Lower lobe of right lung (tissue), 2 donors: Measurements from ENCODE around the gene RNF144A. TPM values are rescaled to one million over a fixed set of nuclear protein-coding genes. Genes with fewer than 3 reads are reported as not detected.
"Not testable (repeated sequence)": the region's sequence is repeated elsewhere in the genome, so short reads cannot be mapped to it uniquely, and the experiment has no call there.

Experiments
- ATAC-seq, 2 donors: fragments of 200-7000 bp; cut with Tn5 transposase; one replicate each; pipeline ENCODE4 v1.9.1; 2020 to 2022; ENCODE audit warnings: mild to moderate bottlenecking in 2 of 2, moderate library complexity in 2 of 2
- DNase-seq: peaks from one replicate; pipeline ENCODE4 v3.0.0-alpha.2; 2020
- H3K27ac ChIP-seq: fragments of 200-600 bp; one replicate; pipeline ENCODE4 v1.8.0; 2022
- H3K27me3 ChIP-seq: fragments of 200-600 bp; one replicate; pipeline ENCODE4 v1.8.0; 2022; ENCODE audit warnings: low read depth
- H3K36me3 ChIP-seq: fragments of 200-600 bp; one replicate; pipeline ENCODE4 v1.8.0; 2022; ENCODE audit warnings: mild to moderate bottlenecking
- H3K4me1 ChIP-seq: fragments of 200-600 bp; one replicate; pipeline ENCODE4 v1.8.0; 2022
- H3K4me3 ChIP-seq: fragments of 200-600 bp; one replicate; pipeline ENCODE4 v1.8.0; 2022; ENCODE audit warnings: mild to moderate bottlenecking
- H3K9me3 ChIP-seq: fragments of 200-600 bp; one replicate; pipeline ENCODE4 v1.8.0; 2022
- CTCF ChIP-seq: fragments of 200-600 bp; IDR thresholded peaks from one replicate; pipeline ENCODE4 v1.8.0; 2022; ENCODE audit warnings: antibody characterized with exemption, mild to moderate bottlenecking
- intact Hi-C: fragments of 100-400 bp; cut with DNase I; formaldehyde crosslinking; loops from one replicate; pipeline ENCODE4 v1.11.0; 2022
- total RNA-seq: library from RNA; stranded (reverse); fragmentation: NEBNext Ultra II Directional; extraction: Animal tissue kit (Norgen Biotek cat#: 25700); gene quantifications from one replicate; pipeline ENCODE4 v1.2.1, GENCODE V29; 2021
- donor health status: DM: no; HTN: yes; CAD: no; lungs with severe emphysema.

RNF144A gene
- total RNA-seq, 1 donor from 2014 or later, result 13.9 TPM

- Histone ChIP-seq H3K36me3 (no peaks in the 10 kb centered on the region), H3K27ac (no peak overlapping the region), H3K4me3 (no peak overlapping the region), H3K4me1 (peaks cover 6% of the 10 kb centered on the region), H3K9me3 (no peaks in the 10 kb centered on the region), H3K27me3 (no peaks in the 10 kb centered on the region)
- no peak for DNase-seq
- no peak for ATAC-seq
- intact Hi-C loops, result no loop called here
- TF ChIP-seq CTCF, result no peak
These were observed 17.1 kb downstream of the RNF144A start for GRCh38 chr2:6934345-6934744.

DNA sequence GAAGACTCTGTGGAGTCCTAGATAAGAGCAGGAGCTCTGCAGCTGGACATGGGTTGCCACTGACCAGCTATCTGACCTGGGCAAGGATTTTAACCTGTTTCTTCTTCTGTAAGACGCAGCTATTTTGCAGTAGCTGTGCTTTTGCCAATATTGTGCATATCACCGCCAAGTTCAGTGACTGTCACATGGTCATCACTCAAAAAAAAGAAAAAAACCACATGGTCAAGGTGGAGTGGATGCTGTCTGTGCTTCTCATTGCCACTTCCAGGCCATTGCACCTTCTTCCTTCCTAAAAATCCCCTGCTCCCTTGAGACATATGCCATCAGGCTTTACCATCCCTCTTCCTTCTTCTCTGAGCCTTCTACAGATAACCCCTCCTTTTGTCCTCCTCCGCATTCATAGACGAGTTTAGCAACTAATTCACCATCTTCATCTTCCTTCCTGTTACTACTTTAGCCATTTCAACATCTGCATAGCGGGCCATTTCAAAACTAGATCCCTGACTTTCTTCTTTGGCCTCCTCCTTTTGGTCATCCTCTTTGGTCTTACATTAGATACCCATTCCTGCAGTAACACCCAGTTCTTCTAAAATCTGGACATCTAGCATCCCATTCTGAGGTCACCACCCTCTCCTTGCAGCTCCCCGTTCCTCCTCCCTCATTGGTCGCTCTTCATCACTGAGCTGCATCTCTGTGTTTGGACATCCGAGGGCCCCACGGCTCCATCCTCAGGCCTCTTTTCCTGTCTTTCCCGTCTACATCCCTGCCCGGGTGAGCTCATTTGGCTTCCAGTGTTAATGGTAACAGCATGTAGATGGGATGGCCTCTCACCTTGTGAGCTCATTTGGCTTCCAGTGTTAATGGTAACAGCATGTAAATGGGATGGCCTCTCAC lies 17.8 kb downstream of the RNF144A start:
- no peaks in the 10 kb centered on the region for H3K9me3 ChIP-seq
- H3K27me3 ChIP-seq, result no peaks in the 10 kb centered on the region
- ATAC-seq (no peak), DNase-seq (no peak)
- TF ChIP-seq CTCF, result no peak
- H3K27ac ChIP-seq, result no peak overlapping the region
- no peaks in the 10 kb centered on the region for H3K36me3 ChIP-seq
- intact Hi-C loops, result no loop called here
- H3K4me3 ChIP-seq, result no peak overlapping the region
- peaks cover 4% of the 10 kb centered on the region for H3K4me1 ChIP-seq

DNA sequence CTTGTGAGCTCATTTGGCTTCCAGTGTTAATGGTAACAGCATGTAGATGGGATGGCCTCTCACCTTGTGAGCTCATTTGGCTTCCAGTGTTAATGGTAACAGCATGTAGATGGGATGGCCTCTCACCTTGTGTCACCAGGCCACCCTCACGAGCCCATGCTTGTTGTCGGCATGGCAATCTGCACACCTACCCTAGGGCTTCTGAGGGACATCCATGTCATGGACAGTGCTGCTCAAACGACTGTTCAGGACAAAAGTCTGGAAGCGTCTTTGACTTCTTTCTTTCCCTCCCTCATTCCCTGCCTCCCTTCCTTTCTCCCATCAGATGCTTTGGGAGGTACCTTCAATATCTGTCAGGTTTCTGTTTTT lies 18.4 kb downstream of the RNF144A start:
- H3K4me3 ChIP-seq, H3K27me3 ChIP-seq, H3K27ac ChIP-seq, H3K9me3 ChIP-seq, H3K4me1 ChIP-seq, intact Hi-C loops, ATAC-seq, DNase-seq, H3K36me3 ChIP-seq: not testable (repeated sequence)

DNA sequence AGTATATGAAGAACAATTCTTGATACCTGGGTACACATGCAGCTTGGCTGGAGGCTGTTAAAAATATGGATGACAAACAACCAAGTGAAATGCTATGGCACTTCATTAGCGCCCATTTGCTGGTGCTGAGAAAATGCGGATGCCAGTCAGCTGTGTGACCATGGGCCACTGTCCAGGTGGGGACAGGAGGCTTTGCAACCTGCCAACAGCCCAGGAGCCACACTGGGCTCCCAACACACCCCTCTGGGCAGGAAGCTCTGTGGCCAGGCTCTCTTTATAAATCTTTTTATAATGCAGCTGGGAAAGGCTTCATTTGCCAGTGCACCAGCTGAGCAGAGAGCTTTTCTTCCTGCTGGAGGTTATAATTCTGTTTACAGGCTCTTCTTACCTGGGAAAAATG lies 19.9 kb downstream of the RNF144A start:
- no peak for DNase-seq

GRCh38 chr2:6937582-6937981 lies 20.4 kb downstream of the RNF144A start:
- DNase-seq (no peak), ATAC-seq (no peak)
- Histone ChIP-seq H3K9me3 (no peaks in the 10 kb centered on the region), H3K4me3 (no peak overlapping the region), H3K36me3 (peaks cover 6% of the 10 kb centered on the region), H3K27me3 (no peaks in the 10 kb centered on the region), H3K4me1 (peaks cover 4% of the 10 kb centered on the region), H3K27ac (no peak overlapping the region)
- intact Hi-C loops, result no loop called here
- no peak for TF ChIP-seq CTCF

More for the DNA sequence above, 19.9 kb downstream of the RNF144A start:
- Histone ChIP-seq H3K27ac (no peak overlapping the region), H3K9me3 (no peaks in the 10 kb centered on the region), H3K4me3 (no peak overlapping the region), H3K36me3 (peaks cover 6% of the 10 kb centered on the region), H3K27me3 (no peaks in the 10 kb centered on the region), H3K4me1 (peaks cover 4% of the 10 kb centered on the region)
- intact Hi-C loops, result no loop called here
- no peak for ATAC-seq
- no peak for TF ChIP-seq CTCF

GRCh38 chr2:6939071-6939470 lies 21.9 kb downstream of the RNF144A start:
- Histone ChIP-seq H3K27me3 (no peaks in the 10 kb centered on the region), H3K36me3 (peaks cover 6% of the 10 kb centered on the region), H3K9me3 (no peaks in the 10 kb centered on the region), H3K4me3 (no peak overlapping the region), H3K4me1 (peaks cover 4% of the 10 kb centered on the region), H3K27ac (no peak overlapping the region)
- intact Hi-C loops, result no loop called here
- TF ChIP-seq CTCF, result no peak
- DNase-seq, result no peak
- ATAC-seq, result no peak
